ENCODE data around the gene ADGRG7.
A peak's percentile ranks its signal among the peaks of the same experiment; 100 is the strongest.

Gene ADGRG7

DNA sequence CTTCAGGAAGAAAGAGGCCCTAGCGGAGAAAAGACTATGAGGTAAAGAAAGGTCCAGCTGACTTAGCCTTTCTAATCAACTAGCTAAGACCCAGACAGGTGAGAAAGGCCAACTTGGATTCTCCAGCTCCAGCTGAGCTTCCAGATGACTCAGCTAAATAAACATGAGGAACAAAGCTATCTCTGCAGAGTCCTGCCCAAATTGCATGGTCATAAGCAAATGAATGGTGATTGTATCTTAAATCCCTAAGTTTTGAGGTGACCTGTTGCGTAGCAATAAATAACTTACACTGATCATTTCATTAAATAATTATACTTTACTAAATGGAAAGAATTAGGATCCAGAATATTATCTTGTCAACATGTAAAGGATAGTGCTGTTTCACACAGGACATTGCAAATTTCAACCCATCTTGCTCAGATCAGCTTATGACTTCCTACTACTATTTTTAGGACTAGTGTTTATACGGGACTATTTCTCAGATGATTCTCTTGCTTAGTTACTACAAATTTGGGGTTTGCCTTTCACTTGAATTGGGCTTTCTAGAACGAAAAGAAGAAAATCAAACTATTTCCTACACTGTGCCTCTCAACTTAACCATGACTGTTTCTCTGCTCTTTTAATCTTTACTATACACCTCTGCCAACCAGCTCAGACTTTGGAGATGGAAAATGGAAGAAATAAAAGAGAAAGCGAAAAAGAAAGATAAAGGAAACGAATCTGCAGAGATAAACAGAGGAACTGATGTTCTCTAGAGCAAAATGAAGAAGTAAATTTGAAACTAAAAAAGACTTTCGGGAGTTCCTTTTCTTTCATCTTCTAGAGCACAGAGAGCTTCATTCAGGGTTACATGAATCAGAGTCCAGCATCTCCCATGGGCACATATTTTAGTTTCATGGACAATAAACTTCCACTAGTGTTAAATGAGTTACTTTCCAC lies 6.6 kb upstream of the ADGRG7 start:
- no peak for DNase-seq

GRCh38 chr3:100603469-100603868 lies 5.9 kb upstream of the ADGRG7 start:
- peak; percentile 9 for DNase-seq

DNA sequence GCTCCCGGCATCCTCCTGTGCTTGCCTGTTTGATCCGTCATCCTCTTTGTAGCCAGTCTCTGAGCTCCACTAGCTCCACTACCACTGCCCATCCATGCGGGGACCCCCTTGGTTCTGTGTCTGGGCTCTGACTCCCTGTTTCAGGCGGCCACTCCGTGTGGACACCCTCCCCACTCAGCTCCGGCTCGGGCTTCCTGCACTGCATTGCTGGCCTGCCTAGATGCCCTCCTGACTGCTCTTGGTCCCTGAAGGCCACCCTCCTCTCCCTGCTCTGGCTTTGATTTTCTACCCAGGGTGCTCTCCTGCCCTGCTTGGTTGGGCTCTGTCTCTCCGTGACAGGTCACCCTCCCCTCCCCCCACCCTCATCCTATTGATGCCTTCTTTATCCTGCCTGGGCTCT lies 4.0 kb upstream of the ADGRG7 start:
- DNase-seq = no peak

DNA sequence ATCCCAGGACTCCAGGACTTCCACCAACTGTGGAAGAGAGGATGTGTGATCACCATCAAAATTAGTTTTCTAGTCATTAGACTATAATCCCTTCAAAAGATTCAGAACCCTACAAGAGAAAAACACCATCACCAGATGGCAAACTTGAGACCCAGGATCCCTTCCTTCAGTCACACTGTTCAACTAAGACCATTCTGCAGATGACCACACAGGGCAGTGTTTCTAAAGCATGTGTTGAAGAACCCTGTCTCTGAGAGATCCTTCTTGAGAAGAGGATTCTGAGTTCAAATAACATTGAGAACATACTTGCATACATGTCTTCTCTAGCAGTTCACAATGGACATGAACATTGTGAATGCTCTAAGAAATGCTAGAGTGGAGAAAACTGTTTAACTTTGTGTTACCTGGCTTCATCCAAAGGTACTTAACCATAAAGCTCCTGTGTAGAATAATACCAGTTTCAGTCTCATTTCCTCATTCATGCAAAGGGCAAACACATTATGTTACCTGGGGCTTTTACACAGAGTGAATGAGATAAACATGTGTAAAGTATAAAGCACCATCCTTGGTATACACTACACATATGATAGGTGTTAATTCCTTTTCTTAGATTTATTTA lies 2.4 kb upstream of the ADGRG7 start:
- DNase-seq = no peak

GRCh38 chr3:100609963-100610362 lies 562 bp downstream of the ADGRG7 start:
- no peak for DNase-seq

GRCh38 chr3:100611221-100611620 lies 1.8 kb downstream of the ADGRG7 start:
- no peak for DNase-seq

DNA sequence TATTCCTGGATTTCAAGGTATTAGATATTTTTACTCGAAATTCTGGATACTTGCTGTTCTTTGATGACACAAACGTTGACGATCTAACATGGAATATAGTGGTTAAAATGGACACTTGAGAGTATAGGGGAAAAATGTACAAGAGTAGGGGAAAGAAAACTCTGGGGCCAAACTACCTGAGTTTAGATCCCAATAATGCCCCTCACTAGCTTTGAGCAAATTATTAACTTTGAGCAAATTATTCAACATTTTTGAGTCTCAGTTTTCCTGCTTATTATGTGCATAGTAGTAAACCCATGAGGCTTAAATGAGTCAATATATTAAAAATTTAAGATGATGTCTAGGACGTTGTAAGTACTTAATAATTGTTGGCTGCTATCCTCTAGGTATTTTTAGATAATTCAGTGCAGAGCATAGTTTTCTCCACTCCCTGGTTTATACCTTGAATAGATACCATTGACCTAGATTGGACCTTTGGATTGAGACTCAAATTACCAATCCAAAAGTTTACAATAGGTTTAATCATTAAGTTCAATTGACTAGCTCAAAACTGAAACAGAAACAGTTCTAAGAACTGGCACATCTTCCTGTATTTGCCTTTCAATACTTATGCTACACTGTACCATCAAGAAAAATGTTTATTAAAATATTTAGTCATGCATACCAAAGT lies 4.5 kb downstream of the ADGRG7 start:
- DNase-seq = no peak

GRCh38 chr3:100614941-100615340 lies 5.5 kb downstream of the ADGRG7 start:
- DNase-seq = no peak

GRCh38 chr3:100615684-100616083 lies 6.3 kb downstream of the ADGRG7 start:
- no peak for DNase-seq

GRCh38 chr3:100621251-100621650 lies 11.8 kb downstream of the ADGRG7 start:
- no peak for DNase-seq

- no peak for DNase-seq
These were observed 18.1 kb downstream of the ADGRG7 start for GRCh38 chr3:100627491-100627890.

DNA sequence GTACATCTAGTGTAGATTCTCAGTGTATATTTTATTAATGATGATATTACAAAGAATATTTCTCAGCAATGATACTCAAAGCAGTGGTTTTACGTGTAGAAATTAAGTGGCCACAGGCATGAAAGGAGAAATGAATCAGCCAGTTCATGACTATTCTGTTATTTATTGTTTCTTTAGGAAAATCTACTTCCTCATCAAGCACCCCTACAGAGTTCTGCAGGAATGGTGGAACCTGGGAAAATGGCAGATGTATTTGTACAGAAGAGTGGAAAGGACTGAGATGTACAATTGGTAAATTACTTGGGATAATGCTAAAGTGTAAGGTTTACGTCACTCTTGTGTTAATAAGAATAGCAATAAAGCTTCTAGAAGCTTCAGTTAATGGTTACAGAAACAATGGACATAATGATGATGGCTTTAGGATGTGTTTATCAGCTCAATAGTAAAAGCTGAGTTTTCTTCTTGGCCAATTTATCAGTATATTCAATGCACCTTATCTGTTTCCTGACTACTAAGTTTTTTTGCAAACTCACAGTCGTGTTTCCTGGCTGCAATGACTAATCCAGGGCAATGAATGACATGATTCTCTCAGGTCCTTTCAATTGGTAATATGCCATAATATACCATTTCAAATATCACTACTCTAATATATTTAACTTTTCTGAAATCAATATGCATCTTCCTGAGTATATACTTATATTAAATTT lies 20.2 kb downstream of the ADGRG7 start:
- DNase-seq = peak; percentile 34

- no peak for DNase-seq
These were observed 21.3 kb downstream of the ADGRG7 start for GRCh38 chr3:100630664-100631063.

GRCh38 chr3:100631236-100631635 lies 21.8 kb downstream of the ADGRG7 start:
- DNase-seq = no peak

- peak; percentile 39 for DNase-seq
These were observed 25.3 kb downstream of the ADGRG7 start for GRCh38 chr3:100634493-100635272.

DNA sequence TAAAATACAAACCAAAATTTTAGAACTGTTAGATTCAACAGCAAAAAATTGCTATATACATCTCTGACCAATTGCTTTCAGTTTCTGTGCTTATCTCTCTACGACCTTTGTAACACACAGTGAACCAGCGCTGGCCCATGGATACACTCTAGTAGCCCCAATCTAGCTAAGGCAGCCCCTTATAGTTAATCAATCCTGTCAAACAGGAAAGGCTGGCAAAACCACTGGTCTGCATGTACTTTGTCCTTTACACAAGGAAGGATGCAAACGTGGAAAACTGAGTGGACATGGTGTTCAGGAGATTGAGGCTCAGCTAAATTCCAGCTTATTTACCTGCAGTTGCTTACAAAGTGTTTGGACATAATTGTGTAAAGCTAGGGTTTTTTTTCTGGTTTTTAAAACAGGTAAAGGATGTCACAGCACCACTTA lies 25.9 kb downstream of the ADGRG7 start:
- DNase-seq = no peak

DNA sequence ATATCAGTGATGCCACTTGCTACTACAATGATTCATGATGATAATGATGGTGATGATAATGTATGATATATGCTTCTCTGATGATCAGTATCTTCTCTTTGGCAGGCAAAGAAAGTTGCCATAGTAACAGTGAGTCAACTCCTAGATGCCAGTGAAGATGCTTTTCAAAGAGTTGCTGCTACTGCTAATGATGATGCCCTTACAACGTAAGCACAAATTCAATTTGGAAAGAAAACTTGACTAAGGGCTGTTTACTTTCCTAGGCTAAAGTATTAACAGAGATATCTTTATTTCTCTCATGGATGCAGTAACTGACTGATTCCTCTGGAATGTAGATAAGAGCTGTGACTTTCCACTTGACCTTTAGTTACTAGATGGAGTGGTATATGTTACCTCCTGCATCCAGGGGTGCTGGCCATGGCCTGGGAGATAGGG lies 27.8 kb downstream of the ADGRG7 start:
- DNase-seq = no peak

DNA sequence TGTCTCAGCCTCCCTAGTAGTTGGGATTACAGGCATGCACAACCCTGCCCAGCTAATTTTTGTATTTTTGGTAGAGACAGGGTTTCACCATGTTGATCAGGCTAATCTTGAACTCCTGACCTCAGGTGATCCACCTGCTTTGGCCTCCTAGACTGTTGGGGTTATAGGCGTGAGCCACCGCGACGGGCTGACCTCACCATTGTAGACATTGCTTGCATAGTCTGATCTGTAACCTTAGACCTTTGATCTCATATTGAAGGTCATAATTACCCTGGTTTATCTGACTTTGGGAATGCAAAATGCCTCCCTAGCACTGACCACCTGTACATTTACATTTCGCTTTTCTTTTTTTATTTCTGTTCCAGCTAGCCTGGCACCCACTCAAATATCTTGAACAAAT lies 31.2 kb downstream of the ADGRG7 start:
- no peak for DNase-seq

DNA sequence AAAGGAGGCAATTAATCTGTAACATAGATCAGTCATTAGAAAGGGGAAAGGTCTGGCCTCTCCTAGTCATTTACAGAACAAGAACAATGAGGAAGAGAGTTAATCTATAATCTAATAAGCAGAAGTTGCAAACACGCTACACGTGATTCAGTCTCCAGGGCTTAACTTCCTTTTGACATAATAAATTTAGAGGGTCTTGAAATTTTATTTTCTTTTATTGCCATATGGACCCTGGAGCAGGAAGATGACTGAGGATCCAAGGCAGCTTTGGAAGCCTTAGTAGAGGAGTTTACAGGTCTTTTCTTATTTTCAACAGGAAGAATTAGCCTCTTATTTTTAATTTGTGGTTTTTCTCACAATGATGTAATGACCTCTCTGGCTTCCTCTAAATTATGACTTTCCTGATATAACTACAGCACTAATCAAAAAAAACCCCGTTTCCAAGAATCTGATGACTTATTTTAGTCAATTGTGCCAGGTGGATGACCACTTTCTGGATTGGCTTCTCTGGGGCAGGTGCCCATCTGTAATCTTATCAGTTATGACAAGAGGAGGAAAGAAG lies 32.2 kb downstream of the ADGRG7 start:
- peak; percentile 46 for DNase-seq

DNA sequence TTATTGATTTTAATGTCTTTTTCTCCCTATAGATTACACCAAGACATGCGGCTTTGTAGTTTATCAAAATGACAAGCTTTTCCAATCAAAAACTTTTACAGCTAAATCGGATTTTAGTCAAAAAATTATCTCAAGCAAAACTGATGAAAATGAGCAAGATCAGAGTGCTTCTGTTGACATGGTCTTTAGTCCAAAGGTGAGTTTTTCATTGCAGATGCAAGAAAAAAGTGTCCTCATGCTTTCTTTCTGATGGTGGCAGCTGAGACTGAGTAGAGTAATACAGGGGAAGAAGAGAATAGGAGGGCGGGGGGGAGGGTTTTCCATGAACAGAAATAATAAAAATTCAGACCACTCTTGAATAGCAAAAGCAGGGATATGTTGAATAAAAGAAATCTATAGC lies 36.5 kb downstream of the ADGRG7 start:
- no peak for DNase-seq

GRCh38 chr3:100647171-100647570 lies 37.8 kb downstream of the ADGRG7 start:
- DNase-seq = no peak

DNA sequence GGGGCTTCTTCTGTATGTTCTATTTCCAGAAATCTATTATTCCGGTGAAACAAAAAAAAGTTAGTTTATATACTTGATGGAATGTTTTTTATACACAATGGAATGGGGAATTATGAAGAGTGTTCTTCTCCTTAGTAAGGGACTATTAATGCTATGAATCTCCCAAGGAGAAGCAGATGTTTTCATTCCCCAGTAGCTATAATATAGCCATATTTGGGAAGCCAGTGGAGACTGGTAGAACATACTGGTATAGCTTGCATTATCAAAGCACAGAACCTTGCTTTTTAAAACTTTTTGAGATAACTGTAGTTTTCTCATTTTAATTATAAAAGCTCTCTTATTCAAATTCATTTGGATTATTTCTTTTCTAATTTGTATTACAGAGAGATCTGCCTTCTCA lies 38.3 kb downstream of the ADGRG7 start:
- no peak for DNase-seq
